ENCODE data around the gene DHX32.

DHX32 gene

GRCh38 chr10:125857185-125857760, 23.8 kb downstream of the DHX32 start:
- TF ChIP-seq TAF1 (IDR thresholded peaks at IDR 0.05; ENCODE audit: borderline replicate concordance, insufficient read depth, low read length) (no peak), FOXP2 (optimal IDR thresholded peaks at IDR 0.05; ENCODE audit: borderline replicate concordance, extremely low read depth, extremely low read length, insufficient read depth) (no peak), POLR2AphosphoS5 (IDR thresholded peaks at IDR 0.05; ENCODE audit: low read depth, low read length) (no peak)
- TF ChIP-seq, protein P1, sequence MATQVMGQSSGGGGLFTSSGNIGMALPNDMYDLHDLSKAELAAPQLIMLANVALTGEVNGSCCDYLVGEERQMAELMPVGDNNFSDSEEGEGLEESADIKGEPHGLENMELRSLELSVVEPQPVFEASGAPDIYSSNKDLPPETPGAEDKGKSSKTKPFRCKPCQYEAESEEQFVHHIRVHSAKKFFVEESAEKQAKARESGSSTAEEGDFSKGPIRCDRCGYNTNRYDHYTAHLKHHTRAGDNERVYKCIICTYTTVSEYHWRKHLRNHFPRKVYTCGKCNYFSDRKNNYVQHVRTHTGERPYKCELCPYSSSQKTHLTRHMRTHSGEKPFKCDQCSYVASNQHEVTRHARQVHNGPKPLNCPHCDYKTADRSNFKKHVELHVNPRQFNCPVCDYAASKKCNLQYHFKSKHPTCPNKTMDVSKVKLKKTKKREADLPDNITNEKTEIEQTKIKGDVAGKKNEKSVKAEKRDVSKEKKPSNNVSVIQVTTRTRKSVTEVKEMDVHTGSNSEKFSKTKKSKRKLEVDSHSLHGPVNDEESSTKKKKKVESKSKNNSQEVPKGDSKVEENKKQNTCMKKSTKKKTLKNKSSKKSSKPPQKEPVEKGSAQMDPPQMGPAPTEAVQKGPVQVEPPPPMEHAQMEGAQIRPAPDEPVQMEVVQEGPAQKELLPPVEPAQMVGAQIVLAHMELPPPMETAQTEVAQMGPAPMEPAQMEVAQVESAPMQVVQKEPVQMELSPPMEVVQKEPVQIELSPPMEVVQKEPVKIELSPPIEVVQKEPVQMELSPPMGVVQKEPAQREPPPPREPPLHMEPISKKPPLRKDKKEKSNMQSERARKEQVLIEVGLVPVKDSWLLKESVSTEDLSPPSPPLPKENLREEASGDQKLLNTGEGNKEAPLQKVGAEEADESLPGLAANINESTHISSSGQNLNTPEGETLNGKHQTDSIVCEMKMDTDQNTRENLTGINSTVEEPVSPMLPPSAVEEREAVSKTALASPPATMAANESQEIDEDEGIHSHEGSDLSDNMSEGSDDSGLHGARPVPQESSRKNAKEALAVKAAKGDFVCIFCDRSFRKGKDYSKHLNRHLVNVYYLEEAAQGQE (IDR thresholded peaks at IDR 0.05; ENCODE audit: insufficient read depth in 1 of 2, low read depth in 2 of 2, low read length in 2 of 2) = no peak

- TF ChIP-seq POLR2AphosphoS5 (IDR thresholded peaks at IDR 0.05; ENCODE audit: low read depth, low read length) (no peak), TAF1 (IDR thresholded peaks at IDR 0.05; ENCODE audit: borderline replicate concordance, insufficient read depth, low read length) (no peak), SIN3A (IDR thresholded peaks at IDR 0.05; ENCODE audit: borderline replicate concordance, insufficient read depth, low read length) (no peak), FOXP2 (optimal IDR thresholded peaks at IDR 0.05; ENCODE audit: borderline replicate concordance, extremely low read depth, extremely low read length, insufficient read depth) (no peak)
- TF ChIP-seq, protein P1 (IDR thresholded peaks at IDR 0.05; ENCODE audit: insufficient read depth in 1 of 2, low read depth in 2 of 2, low read length in 2 of 2) = no peak
These were observed 28.6 kb downstream of the DHX32 start for GRCh38 chr10:125852487-125852886.

DNA sequence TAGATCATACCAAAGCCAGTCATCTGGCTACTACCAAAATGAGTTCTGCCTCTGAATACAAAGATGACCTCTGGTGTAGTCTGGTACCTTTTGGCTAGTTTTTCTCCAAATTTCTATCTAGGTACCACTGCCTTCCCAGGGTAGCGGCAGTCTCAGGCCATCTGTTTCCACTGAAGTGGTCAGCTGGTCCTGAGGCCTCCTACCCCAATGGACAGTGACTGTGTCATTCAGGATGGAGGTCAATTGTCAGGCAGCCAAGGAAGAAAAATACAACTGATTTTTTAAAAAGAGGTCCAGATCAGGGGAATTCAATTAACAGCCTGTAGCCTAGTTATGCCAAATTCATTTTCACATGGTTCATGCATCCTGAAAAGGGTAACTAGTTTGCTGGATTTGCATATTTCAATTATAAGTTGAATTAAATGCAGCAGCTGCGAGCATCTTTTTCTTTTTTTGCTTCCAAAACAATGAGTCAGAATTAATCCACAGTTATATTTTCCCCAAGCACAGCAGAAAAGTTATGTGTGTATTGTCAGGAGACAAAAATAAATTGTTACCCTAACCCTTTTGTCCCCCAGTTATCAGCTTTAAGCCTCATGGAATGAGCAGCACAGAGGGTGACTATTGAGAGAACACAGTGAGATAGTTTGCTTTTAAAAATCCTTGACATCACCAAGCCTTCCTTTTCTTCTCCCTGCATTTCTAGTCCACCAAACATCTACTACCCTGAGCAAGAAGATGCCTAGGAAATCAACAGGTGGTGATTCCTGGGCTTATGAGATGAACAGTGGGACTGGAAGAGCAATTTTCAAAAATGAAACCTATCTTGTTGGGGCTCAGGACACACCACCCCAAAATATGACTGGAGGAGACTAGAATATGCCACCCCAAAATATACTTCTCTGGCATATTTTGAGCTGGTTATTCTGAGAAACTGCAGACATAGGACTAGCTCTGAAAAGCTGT, 30.0 kb downstream of the DHX32 start:
- TF ChIP-seq, protein P1 (IDR thresholded peaks at IDR 0.05; ENCODE audit: insufficient read depth in 1 of 2, low read depth in 2 of 2, low read length in 2 of 2) = no peak
- TF ChIP-seq TAF1 (IDR thresholded peaks at IDR 0.05; ENCODE audit: borderline replicate concordance, insufficient read depth, low read length) (no peak), FOXP2 (optimal IDR thresholded peaks at IDR 0.05; ENCODE audit: borderline replicate concordance, extremely low read depth, extremely low read length, insufficient read depth) (no peak), SIN3A (IDR thresholded peaks at IDR 0.05; ENCODE audit: borderline replicate concordance, insufficient read depth, low read length) (no peak), POLR2AphosphoS5 (IDR thresholded peaks at IDR 0.05; ENCODE audit: low read depth, low read length) (no peak)

DNA sequence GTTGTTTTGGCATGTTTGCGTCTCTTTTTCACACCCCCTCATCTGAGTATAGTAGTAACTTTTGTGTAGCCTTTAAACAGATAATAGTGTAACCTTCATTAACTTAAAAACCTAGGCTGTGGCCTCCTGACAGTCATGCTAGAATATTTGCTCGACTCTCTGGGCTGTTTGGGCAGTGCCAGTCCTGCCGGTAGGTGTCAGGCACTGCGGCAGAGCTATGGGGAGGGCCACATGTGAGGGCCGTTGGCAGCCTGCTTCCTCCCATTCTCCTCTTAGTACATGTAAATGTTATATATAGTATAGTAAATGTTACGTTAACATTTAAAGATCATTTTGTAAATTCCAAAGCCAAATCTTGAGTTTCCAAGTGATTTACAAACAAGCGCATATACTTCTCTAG, 31.6 kb downstream of the DHX32 start:
- TF ChIP-seq, protein P1 (IDR thresholded peaks at IDR 0.05; ENCODE audit: insufficient read depth in 1 of 2, low read depth in 2 of 2, low read length in 2 of 2) = no peak
- TF ChIP-seq POLR2AphosphoS5 (IDR thresholded peaks at IDR 0.05; ENCODE audit: low read depth, low read length) (no peak), FOXP2 (optimal IDR thresholded peaks at IDR 0.05; ENCODE audit: borderline replicate concordance, extremely low read depth, extremely low read length, insufficient read depth) (no peak), SIN3A (IDR thresholded peaks at IDR 0.05; ENCODE audit: borderline replicate concordance, insufficient read depth, low read length) (no peak), TAF1 (IDR thresholded peaks at IDR 0.05; ENCODE audit: borderline replicate concordance, insufficient read depth, low read length) (no peak)

Measured in PFSK-1 (cell line).